GM13977 (cell line): ENCODE data around the gene CNN2.
A peak's percentile ranks its signal among the peaks of the same experiment; 100 is the strongest.

Source experiments
- DNase-seq: peaks from one replicate; pipeline ENCODE4 v3.0.0; 2012; ENCODE audit warnings: low spot score
- CTCF ChIP-seq: IDR thresholded peaks from 2 replicates; pipeline ENCODE4 v1.5.1; 2012; ENCODE audit warnings: mild to moderate bottlenecking, control low read depth; ENCODE audit not compliant: insufficient read depth; ENCODE audit errors: extremely low read depth, missing control alignments
- in situ Hi-C: fragments of 300-500 bp; cut with MboI; formaldehyde crosslinking; loops from one replicate; pipeline ENCODE4 v1.12.0; 2022; ENCODE audit warnings: low sequenced_read_pairs, low pct_unique_long_range_greater_than_20kb, mixed read lengths, inconsistent platforms; ENCODE audit not compliant: unreplicated experiment

The CNN2 gene

GRCh38 chr19:1076046-1076386, 49.6 kb downstream of the CNN2 start:
- in situ Hi-C loops = no loop called here
- no peak for DNase-seq
- TF ChIP-seq CTCF = no peak

- in situ Hi-C loops = no loop called here
- peak; percentile 95 for DNase-seq
- no peak for TF ChIP-seq CTCF
Measured at GRCh38 chr19:1076951-1077350, 50.5 kb downstream of the CNN2 start.

DNA sequence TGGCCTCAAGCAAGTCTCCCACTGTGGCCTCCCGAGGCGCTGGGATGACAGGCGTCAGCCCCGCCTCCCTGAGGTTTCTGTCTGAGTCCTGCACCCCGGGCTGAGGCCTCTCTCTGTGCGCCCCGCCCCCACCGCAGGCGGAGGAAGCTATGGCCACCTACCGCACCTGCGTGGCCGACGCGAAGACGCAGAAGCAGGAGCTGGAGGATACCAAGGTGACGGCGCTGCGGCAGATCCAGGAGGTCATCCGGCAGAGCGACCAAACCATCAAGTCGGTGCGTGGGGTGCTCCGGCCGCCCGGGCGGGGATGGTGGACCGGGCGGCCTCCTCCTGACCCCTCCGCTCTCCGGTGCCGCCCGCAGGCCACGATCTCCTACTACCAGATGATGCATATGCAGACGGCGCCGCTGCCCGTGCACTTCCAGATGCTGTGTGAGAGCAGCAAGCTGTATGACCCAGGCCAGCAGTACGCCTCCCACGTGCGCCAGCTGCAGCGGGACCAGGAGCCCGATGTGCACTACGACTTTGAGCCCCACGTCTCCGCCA, 53.2 kb downstream of the CNN2 start:
- in situ Hi-C loops = no loop called here
- no peak for DNase-seq
- TF ChIP-seq CTCF = no peak

GRCh38 chr19:1080360-1081161, 54.2 kb downstream of the CNN2 start:
- in situ Hi-C loops = no loop called here
- no peak for TF ChIP-seq CTCF
- no peak for DNase-seq

DNA sequence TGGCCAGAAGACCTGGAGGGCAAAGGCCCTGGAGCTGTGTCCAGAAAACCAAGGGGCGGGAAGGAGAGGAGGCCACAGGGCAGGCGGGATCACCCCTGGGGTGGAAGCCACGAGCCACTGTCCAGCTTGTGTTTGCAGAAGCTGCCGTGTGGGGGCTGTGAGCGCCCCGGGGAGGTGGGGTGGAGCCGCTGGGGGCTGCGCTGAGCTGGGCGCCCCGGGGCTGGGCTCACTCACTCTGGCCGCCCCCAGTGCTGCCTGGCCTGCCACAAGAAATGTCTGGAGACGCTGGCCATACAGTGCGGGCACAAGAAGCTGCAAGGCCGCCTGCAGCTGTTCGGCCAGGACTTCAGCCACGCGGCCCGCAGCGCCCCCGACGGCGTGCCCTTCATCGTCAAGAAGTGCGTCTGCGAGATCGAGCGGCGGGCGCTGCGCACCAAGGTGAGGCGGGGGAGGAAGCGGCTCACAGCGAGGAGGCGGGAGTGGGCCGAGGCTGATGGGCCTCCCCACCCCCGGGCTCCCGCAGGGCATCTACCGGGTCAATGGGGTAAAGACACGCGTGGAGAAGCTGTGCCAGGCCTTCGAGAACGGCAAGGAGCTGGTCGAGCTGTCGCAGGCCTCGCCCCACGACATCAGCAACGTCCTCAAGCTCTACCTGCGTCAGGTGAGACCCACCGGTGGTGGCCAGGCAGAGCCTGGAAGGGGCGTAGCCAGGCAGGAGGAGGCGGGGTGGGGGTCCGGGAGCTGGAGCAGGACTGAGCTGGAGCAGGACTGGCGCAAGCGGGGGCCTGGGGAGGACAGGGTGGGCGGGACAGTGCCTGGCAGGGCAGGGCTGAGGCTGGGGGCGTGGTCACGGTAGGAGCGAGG, 55.1 kb downstream of the CNN2 start:
- in situ Hi-C loops = no loop called here
- no peak for TF ChIP-seq CTCF
- no peak for DNase-seq

DNA sequence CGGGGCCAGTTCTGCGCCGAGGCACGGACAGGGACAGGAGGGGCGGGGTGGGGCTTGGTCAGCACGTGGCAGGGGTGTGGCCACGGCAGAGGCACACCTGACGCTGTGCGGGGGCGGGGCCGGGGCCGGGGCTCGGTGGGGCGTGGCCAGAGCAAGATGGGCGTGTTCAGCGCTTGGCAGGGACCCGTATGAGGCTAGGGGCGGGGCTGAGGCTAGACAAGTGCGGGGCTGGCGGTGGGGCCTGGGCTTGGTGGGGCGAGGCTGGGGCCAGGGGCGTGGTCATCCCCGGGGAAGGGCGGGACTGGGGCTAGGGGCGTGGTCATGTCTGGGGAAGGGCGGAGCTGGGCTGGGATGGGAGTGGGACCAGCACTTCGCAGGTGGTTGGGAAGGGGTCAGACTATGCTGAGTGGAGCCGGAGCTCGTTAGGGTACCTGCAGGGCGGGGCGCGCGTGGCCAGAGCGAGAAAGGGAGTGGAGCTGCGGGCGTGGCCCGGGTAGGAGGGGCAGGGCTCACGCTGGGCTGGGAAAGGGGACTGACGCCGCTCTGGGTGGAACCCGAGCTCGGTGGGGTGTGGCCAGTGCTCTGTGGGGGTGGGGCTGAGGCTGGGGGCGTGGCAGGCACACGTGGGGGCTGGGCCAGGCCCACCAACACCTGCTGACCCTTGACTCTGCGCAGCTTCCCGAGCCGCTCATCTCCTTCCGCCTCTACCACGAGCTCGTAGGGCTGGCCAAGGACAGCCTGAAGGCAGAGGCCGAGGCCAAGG, 55.9 kb downstream of the CNN2 start:
- in situ Hi-C loops = no loop called here
- no peak for TF ChIP-seq CTCF
- peak; percentile 79 for DNase-seq
